ENCODE measurements around the gene DDX27.

Gene DDX27

GRCh38 chr20:49291200-49291599 is 72.0 kb downstream of the DDX27 start:
- no peak for DNase-seq (ENCODE audit: low spot score)

GRCh38 chr20:49292010-49292409 is 72.8 kb downstream of the DDX27 start:
- no peak for DNase-seq (ENCODE audit: low spot score)

- no peak for DNase-seq (ENCODE audit: low spot score)
These were observed 73.9 kb downstream of the DDX27 start for GRCh38 chr20:49293122-49293521.

Measured in AG08396 (cell line).